ENCODE measurements around the gene BATF.

- no peak for TF ChIP-seq CHD2 (IDR thresholded peaks at IDR 0.05; ENCODE audit: low read length, partially characterized antibody)
- TF ChIP-seq RFX5 (IDR thresholded peaks at IDR 0.05; ENCODE audit: low read length): no peak
- no peak for TF ChIP-seq FOXM1 (IDR thresholded peaks at IDR 0.05; ENCODE audit: low read depth)
- no peak for TF ChIP-seq CTCF (IDR thresholded peaks at IDR 0.05)
- TF ChIP-seq RAD21 (IDR thresholded peaks at IDR 0.05; ENCODE audit: low read length): no peak
- no peak for TF ChIP-seq POLR2AphosphoS5 (IDR thresholded peaks at IDR 0.05; ENCODE audit: low read depth, low read length)
- TF ChIP-seq ZBTB33 (IDR thresholded peaks at IDR 0.05; ENCODE audit: borderline replicate concordance, low read depth): no peak
- no peak for TF ChIP-seq YY1 (IDR thresholded peaks at IDR 0.05; ENCODE audit: low read depth)
- no peak for TF ChIP-seq TAF1 (IDR thresholded peaks at IDR 0.05; ENCODE audit: borderline replicate concordance, low read depth, low read length)
- no peak for TF ChIP-seq REST (IDR thresholded peaks at IDR 0.05; ENCODE audit: low read depth, low read length)
Observed at GRCh38 chr14:75522224-75522982, at the start of gene BATF.
